ENCODE measurements around the gene PDHA1.

The PDHA1 gene

DNA sequence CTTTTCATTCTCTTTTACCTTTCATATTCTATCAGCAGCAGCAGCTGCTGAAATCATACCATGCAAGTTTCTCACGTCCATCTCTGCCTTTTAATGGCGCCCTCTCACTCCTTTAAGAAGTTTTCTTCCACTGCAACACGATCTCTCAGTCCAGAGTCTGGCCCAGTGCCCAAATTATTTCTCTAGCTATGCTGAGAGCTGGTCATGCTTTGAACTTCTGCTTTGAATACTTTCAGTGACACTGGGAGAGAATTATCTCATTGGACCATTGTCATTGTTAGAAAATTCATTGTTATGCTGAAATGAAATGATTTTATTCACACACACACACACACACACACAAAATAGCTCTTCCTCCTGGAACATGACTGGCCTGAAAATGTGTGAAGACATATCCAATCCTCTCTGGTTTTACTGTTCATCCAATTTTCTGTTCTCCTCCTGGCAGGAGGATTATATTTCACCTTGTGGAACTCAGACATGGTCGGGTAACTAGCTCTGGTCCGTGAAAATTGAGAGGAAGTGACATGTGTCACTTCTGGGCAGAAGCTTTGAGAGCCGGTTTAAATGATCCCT lies 1.3 kb upstream of the PDHA1 start (continued):
- TF ChIP-seq ZNF2 (tag by site-specific recombination; IDR thresholded peaks at IDR 0.05) = no peak
- TF ChIP-seq, protein P1, sequence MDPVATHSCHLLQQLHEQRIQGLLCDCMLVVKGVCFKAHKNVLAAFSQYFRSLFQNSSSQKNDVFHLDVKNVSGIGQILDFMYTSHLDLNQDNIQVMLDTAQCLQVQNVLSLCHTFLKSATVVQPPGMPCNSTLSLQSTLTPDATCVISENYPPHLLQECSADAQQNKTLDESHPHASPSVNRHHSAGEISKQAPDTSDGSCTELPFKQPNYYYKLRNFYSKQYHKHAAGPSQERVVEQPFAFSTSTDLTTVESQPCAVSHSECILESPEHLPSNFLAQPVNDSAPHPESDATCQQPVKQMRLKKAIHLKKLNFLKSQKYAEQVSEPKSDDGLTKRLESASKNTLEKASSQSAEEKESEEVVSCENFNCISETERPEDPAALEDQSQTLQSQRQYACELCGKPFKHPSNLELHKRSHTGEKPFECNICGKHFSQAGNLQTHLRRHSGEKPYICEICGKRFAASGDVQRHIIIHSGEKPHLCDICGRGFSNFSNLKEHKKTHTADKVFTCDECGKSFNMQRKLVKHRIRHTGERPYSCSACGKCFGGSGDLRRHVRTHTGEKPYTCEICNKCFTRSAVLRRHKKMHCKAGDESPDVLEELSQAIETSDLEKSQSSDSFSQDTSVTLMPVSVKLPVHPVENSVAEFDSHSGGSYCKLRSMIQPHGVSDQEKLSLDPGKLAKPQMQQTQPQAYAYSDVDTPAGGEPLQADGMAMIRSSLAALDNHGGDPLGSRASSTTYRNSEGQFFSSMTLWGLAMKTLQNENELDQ (tag by site-specific recombination; IDR thresholded peaks at IDR 0.05; ENCODE audit: low read depth) = no peak
- TF ChIP-seq ZBTB8A (tag by site-specific recombination; IDR thresholded peaks at IDR 0.05) = no peak
- TF ChIP-seq ZNF624 (tag by site-specific recombination; IDR thresholded peaks at IDR 0.05) = no peak
- TF ChIP-seq, protein P2, sequence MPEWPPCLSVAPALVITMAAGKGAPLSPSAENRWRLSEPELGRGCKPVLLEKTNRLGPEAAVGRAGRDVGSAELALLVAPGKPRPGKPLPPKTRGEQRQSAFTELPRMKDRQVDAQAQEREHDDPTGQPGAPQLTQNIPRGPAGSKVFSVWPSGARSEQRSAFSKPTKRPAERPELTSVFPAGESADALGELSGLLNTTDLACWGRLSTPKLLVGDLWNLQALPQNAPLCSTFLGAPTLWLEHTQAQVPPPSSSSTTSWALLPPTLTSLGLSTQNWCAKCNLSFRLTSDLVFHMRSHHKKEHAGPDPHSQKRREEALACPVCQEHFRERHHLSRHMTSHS (tag by site-specific recombination; IDR thresholded peaks at IDR 0.05) = no peak
- no peak for TF ChIP-seq ZNF302 (tag by site-specific recombination; IDR thresholded peaks at IDR 0.05; ENCODE audit: low read depth)
- no peak for TF ChIP-seq ZBTB21 (tag by site-specific recombination; IDR thresholded peaks at IDR 0.05)

DNA sequence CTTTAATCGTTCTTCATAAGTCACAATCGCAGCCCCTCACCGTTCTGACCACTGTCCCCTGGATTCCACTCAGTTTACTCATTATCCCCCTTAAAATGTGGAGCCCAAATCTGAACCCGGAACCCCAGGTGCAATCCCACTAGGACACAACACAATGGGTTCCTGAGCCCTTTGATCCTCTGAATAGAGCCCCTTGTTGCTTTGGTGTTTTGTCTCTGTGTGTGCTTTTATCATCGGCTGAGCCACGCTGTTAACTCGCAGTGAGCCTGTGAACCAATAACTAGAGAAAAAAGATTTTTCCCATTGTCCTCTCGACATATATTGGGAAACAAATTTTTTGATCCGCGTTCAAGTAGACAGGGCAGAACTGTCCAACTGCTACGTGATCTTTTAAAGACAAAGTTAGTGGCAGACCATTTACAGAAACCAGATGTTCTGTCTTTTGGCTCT lies 617 bp upstream of the PDHA1 start:
- TF ChIP-seq, protein P3, sequence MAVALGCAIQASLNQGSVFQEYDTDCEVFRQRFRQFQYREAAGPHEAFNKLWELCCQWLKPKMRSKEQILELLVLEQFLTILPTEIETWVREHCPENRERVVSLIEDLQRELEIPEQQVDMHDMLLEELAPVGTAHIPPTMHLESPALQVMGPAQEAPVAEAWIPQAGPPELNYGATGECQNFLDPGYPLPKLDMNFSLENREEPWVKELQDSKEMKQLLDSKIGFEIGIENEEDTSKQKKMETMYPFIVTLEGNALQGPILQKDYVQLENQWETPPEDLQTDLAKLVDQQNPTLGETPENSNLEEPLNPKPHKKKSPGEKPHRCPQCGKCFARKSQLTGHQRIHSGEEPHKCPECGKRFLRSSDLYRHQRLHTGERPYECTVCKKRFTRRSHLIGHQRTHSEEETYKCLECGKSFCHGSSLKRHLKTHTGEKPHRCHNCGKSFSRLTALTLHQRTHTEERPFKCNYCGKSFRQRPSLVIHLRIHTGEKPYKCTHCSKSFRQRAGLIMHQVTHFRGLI (tag by site-specific recombination; IDR thresholded peaks at IDR 0.05) = no peak
- TF ChIP-seq, protein P4, sequence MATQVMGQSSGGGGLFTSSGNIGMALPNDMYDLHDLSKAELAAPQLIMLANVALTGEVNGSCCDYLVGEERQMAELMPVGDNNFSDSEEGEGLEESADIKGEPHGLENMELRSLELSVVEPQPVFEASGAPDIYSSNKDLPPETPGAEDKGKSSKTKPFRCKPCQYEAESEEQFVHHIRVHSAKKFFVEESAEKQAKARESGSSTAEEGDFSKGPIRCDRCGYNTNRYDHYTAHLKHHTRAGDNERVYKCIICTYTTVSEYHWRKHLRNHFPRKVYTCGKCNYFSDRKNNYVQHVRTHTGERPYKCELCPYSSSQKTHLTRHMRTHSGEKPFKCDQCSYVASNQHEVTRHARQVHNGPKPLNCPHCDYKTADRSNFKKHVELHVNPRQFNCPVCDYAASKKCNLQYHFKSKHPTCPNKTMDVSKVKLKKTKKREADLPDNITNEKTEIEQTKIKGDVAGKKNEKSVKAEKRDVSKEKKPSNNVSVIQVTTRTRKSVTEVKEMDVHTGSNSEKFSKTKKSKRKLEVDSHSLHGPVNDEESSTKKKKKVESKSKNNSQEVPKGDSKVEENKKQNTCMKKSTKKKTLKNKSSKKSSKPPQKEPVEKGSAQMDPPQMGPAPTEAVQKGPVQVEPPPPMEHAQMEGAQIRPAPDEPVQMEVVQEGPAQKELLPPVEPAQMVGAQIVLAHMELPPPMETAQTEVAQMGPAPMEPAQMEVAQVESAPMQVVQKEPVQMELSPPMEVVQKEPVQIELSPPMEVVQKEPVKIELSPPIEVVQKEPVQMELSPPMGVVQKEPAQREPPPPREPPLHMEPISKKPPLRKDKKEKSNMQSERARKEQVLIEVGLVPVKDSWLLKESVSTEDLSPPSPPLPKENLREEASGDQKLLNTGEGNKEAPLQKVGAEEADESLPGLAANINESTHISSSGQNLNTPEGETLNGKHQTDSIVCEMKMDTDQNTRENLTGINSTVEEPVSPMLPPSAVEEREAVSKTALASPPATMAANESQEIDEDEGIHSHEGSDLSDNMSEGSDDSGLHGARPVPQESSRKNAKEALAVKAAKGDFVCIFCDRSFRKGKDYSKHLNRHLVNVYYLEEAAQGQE (tag by site-specific recombination; IDR thresholded peaks at IDR 0.05) = peak; percentile 59
- no peak for TF ChIP-seq YY2 (tag by site-specific recombination; IDR thresholded peaks at IDR 0.05)
- TF ChIP-seq ZNF747 (tag by site-specific recombination; IDR thresholded peaks at IDR 0.05) = no peak
- H3K4me3 ChIP-seq (ENCODE audit: low read depth, low read length) = peak overlapping the region; percentile 9
- 0 out of 2 replicates have a peak, but pooled peaks cover 3% of the 10 kb centered on the region for H3K4me1 ChIP-seq (ENCODE audit: control insufficient read depth, insufficient read depth, low read length)
- CTCF ChIA-PET = interaction anchor here (2.1 kb wide), 1 partner anchor 9 kb away, joined by 8 read pairs; no protein-coding TSS in a partner anchor
- H3K27ac ChIP-seq (ENCODE audit: extremely low read depth, low read depth, low read length) = no peak overlapping the region; the same call in 1 of the 2 replicates
- no peaks in the 10 kb centered on the region for H3K9me3 ChIP-seq (ENCODE audit: control insufficient read depth, insufficient read depth, low read depth, low read length)
- peaks cover 0 to 4% of the 10 kb centered on the region in 2 experiments; a peak in 1 of 3 replicates for H3K36me3 ChIP-seq (ENCODE audit: control insufficient read depth in 2 of 2, insufficient read depth in 1 of 2, low read length in 2 of 2)
- POLR2A ChIA-PET = interaction anchor here (0.5 kb wide), 1 partner anchor 189 kb away, joined by 6 read pairs; no protein-coding TSS in a partner anchor

DNA sequence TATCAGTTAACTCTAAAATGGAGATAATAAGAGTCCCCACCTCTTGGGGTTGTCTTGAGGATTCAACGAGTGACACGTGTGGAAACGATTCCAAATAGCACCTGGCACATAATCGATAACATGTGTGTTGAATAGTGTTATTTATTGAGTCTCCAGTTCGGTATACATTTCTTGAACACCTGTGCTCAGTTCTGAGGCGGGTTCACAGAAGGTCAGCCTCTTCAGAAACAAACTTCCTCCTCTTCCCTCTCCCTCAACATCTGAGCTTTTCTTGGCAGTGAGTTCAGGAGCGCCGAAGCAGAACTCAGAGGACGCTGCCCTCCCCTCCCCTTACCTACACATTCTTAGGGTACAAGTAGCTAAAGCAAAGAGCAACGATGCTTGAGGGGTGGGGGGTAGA lies 934 bp downstream of the PDHA1 start:
- Histone ChIP-seq H3K36me3 (ENCODE audit: control insufficient read depth in 2 of 2, insufficient read depth in 1 of 2, low read length in 2 of 2) (peaks cover 0 to 13% of the 10 kb centered on the region in 2 experiments; a peak in 1 of 3 replicates), H3K9me3 (ENCODE audit: control insufficient read depth, insufficient read depth, low read depth, low read length) (no peaks in the 10 kb centered on the region), H3K4me1 (ENCODE audit: control insufficient read depth, insufficient read depth, low read length) (0 out of 2 replicates have a peak, but pooled peaks cover 3% of the 10 kb centered on the region), H3K27ac (ENCODE audit: extremely low read depth, low read depth, low read length) (peak overlapping the region; percentile 62; the same call in 1 of the 2 replicates), H3K4me3 (ENCODE audit: low read depth, low read length) (peak overlapping the region; percentile 78)
- ChIA-PET POLR2A (no interaction called here), CTCF (no interaction called here)
- TF ChIP-seq ZNF202 (tag by site-specific recombination; IDR thresholded peaks at IDR 0.05; ENCODE audit: borderline replicate concordance) (no peak), ZNF10 (tag by site-specific recombination; IDR thresholded peaks at IDR 0.05) (no peak), KLF9 (tag by site-specific recombination; IDR thresholded peaks at IDR 0.05; ENCODE audit: low read depth) (no peak), ZNF701 (tag by site-specific recombination; IDR thresholded peaks at IDR 0.05) (no peak), ZNF530 (tag by site-specific recombination; IDR thresholded peaks at IDR 0.05; ENCODE audit: low read depth) (no peak), ZNF555 (tag by site-specific recombination; conservative IDR thresholded peaks at IDR 0.05) (no peak)
- TF ChIP-seq, protein P5, sequence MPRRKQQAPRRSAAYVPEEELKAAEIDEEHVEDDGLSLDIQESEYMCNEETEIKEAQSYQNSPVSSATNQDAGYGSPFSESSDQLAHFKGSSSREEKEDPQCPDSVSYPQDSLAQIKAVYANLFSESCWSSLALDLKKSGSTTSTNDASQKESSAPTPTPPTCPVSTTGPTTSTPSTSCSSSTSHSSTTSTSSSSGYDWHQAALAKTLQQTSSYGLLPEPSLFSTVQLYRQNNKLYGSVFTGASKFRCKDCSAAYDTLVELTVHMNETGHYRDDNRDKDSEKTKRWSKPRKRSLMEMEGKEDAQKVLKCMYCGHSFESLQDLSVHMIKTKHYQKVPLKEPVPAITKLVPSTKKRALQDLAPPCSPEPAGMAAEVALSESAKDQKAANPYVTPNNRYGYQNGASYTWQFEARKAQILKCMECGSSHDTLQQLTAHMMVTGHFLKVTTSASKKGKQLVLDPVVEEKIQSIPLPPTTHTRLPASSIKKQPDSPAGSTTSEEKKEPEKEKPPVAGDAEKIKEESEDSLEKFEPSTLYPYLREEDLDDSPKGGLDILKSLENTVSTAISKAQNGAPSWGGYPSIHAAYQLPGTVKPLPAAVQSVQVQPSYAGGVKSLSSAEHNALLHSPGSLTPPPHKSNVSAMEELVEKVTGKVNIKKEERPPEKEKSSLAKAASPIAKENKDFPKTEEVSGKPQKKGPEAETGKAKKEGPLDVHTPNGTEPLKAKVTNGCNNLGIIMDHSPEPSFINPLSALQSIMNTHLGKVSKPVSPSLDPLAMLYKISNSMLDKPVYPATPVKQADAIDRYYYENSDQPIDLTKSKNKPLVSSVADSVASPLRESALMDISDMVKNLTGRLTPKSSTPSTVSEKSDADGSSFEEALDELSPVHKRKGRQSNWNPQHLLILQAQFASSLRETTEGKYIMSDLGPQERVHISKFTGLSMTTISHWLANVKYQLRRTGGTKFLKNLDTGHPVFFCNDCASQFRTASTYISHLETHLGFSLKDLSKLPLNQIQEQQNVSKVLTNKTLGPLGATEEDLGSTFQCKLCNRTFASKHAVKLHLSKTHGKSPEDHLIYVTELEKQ (tag by site-specific recombination; IDR thresholded peaks at IDR 0.05; ENCODE audit: borderline replicate concordance) = no peak
- TF ChIP-seq, protein P6, sequence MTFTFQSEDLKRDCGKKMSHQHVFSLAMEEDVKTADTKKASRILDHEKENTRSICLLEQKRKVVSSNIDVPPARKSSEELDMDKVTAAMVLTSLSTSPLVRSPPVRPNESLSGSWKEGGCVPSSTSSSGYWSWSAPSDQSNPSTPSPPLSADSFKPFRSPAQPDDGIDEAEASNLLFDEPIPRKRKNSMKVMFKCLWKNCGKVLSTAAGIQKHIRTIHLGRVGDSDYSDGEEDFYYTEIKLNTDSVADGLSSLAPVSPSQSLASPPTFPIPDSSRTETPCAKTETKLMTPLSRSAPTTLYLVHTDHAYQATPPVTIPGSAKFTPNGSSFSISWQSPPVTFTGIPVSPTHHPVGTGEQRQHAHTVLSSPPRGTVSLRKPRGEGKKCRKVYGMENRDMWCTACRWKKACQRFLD (tag by site-specific recombination; IDR thresholded peaks at IDR 0.05) = no peak

All from HEK293 (cell line).